Pulmonary artery endothelial cell (primary cell): Measurements from ENCODE around the gene TRAF3IP1. TPM values are rescaled to one million over a fixed set of nuclear protein-coding genes. Genes with fewer than 3 reads are reported as not detected.

Experiments used
- DNase-seq: peaks from one replicate; pipeline ENCODE4 v3.0.0-alpha.2; 2011; ENCODE audit warnings: low read depth, low spot score
- total RNA-seq: library from RNA; depleted of rRNA; stranded (reverse); fragments of >200 nt; gene quantifications from 2 replicates; pipeline ENCODE4 v1.2.3, GENCODE V29; 2014

The TRAF3IP1 gene
- total RNA-seq, 1 donor from 2014 or later: 10.8 TPM

GRCh38 chr2:238406221-238406997 lies 86.1 kb downstream of the TRAF3IP1 start:
- no peak for DNase-seq

- no peak for DNase-seq
These were observed 86.6 kb downstream of the TRAF3IP1 start for GRCh38 chr2:238406998-238407285.

- no peak for DNase-seq
These were observed 87.2 kb downstream of the TRAF3IP1 start for GRCh38 chr2:238407566-238407965.

GRCh38 chr2:238408615-238409340 lies 88.5 kb downstream of the TRAF3IP1 start:
- DNase-seq: no peak

DNA sequence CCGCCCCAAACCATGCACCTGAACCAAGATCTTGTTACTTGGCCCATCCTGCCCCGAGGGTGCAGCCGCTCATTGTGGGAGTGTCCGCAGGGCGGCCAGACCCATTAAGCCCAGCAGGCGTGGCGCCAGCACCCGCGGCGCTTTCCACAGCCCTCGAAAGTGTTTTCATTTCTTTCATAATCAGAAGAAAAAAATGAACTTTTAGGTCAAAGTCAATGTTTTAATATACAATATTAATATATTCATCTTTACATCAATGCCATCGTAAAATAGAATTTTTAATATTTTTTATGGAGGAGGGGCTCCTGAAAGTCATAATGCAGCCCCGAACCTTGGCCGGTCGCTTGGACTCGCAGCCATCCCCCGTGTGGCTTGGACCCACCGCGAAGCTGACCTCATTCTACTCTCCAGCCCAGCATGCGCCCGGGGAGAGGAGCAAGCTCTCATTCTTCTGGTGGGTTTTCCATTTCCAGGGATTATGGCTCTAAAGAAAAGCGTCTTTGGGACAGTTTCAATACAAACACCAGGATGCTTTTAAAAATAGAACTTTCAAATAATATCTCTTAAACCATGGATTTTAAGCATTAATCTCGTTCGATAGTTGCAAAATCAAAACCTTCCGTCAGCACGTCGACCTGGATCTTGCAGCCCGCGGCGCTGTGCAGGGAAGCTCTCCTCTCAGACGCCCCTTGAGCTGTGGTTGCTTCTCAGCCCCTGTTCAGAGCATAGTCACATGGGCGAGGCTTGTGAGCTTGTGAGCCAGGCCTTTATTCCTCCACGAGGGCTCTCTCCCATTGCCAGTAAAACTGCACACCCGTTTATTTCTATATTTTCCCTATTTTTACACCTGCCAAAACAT lies 89.3 kb downstream of the TRAF3IP1 start:
- no peak for DNase-seq

DNA sequence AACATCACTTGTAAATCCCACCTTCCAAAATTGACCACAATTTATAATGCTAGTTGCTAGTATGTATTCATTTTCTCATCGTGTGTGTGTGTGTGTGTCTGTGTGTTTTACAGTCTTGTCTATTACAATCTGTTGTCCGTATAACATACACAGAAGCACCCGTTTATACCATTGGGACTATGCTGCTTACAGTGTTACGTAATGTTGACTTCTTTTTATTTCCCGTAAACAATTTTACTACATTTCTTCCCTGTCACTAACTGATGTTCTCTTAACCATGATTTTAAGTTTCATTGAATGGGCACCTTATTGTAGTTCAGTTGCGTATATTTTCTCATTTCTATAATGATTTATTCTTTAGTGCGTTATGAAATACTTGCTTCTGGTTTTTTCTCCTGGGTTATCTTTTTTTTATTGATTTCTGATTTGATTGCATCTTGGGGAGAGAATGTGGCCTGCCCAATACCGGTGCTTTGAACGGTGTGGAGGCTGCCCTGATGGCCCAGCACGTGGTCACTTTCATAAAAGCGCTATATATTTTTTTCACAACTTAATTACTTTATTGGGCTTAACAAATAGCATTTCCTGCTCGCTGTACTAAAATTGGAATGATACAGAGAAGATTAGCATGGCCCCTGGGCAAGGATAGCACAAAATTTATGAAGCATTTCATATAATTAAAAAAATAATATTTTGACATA lies 91.9 kb downstream of the TRAF3IP1 start:
- DNase-seq: no peak

GRCh38 chr2:238413368-238413767 lies 93.0 kb downstream of the TRAF3IP1 start:
- DNase-seq: no peak

DNA sequence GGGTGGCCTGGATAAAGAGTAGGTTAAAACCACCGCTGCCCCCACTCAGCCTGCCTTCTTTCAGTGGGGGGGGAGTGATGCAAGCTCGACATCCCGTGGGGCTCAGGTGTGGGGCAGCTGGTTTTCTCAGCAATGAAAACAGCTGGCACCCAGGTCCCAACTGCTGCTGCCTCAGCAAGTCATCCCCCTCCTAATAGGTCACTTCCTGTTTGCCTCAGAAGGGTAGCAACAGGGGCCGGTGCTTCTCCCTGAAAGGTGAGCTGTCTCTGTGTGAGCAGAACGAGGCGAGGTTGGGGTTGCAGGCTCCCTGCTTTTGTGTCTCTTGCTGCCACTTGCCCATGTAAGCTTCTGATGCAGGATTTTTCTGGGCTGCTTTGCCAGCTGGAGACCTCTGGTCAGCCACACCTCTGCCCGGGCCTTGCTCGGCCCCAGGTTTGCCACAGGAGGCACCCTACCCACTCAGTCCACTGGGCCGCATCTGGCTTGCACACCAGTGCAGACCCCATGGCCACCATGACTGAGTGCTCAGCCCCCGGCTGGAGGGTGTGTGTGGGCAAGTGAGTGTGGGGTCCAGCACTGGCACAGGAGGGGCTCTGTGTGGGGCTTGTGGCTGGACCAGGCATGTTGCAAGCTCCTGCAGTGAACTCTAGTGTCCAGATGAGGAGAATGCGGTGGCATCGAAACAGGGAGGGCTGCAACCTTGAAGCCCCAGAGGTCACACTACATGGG lies 94.9 kb downstream of the TRAF3IP1 start:
- no peak for DNase-seq

DNA sequence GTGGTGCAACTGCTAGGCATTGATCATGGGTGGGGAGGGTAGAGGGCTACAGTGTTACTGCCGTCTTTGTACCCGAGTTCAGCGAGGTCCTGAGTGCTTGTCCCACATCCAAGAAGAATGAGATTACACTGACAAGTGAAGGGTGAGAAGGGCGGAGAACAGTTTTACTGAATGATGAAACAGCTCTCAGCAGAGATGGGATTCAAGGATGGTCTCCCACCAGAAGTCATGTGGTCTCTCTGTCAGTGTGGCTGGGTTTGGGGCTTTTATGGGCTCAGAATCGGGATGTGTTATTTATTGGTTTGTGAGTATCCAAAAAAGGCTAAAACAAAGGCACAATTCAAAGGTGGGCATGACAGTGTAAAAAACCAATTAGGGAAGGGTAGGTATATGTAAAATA lies 95.6 kb downstream of the TRAF3IP1 start:
- no peak for DNase-seq

- no peak for DNase-seq
These were observed 98.1 kb downstream of the TRAF3IP1 start for GRCh38 chr2:238418196-238418998.

GRCh38 chr2:238418999-238419546 lies 98.8 kb downstream of the TRAF3IP1 start:
- DNase-seq: no peak

- DNase-seq: no peak
These were observed 100.1 kb downstream of the TRAF3IP1 start for GRCh38 chr2:238420442-238420841.

DNA sequence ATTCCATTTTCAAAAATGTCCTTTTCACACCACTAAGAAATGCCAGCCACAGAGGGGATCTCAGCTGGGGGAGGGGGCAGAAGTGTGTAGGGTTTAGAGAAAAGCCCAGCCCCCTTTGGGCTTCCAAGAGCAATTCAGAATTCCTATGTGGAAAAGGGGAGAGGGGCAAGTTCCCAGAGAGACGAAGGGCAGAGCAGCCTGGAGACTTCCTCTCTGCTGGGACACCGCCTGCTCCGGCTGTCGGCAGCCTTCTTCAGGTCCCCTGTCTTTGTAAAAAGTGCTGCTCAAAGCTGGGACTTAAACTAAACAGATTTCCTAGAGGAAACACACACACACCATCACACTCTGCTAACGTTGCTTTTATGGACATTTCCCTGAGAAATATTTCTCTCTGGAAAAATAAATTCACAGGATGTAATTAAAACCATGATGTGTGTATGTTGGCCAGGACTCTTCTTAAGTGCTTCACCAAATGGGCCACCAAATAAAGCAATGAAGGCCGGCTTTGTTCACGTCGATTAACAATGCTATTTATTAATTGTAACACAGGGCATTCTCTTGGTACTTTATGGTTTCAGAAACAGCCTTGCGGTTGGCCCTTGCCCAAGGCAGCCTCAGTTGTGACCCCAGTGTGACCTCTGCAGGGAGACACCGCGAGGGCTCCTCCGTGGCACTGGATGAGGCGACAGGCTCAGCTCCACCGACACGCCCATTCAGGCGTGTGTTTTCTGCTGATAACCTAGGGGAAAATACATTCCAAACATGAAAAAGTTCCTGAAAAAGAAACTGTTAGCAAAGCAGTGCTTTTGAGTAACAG lies 100.8 kb downstream of the TRAF3IP1 start:
- no peak for DNase-seq

GRCh38 chr2:238421695-238422035 lies 101.3 kb downstream of the TRAF3IP1 start:
- no peak for DNase-seq

GRCh38 chr2:238422285-238422684 lies 102.0 kb downstream of the TRAF3IP1 start:
- DNase-seq: no peak

GRCh38 chr2:238422940-238423339 lies 102.6 kb downstream of the TRAF3IP1 start:
- no peak for DNase-seq

GRCh38 chr2:238423561-238424312 lies 103.4 kb downstream of the TRAF3IP1 start:
- no peak for DNase-seq

DNA sequence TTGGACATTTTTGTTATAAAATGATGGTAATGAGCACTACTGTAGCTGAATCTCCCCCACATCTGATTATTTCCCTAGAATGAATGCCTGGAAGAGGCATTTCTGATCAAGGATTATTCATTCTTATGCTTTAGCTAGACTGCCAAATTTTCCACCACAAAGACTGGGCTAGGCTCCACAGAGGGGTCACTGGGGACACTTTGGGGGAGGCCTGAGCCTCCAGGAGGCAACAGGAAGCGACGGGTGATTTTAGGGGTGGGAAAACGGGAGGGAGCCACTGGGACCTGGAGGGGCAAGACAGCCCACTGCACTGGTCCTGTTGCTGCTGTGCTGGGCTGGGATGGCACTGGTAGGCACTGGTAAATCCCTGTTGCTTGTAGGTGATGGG lies 104.0 kb downstream of the TRAF3IP1 start:
- DNase-seq: no peak
